Measurements from ENCODE around the gene SERPINA9.

The SERPINA9 gene

GRCh38 chr14:94462763-94463572, 13.0 kb downstream of the SERPINA9 start:
- Histone ChIP-seq H3K27me3 (no peaks in the 10 kb centered on the region; the same call in 1 of the 2 replicates), H3K4me3 (ENCODE audit: low read depth, low read length) (no peak overlapping the region), H3K36me3 (no peaks in the 10 kb centered on the region), H3K4me1 (no peaks in the 10 kb centered on the region), H3K9me3 (no peaks in the 10 kb centered on the region)
- no peak for DNase-seq
- no peak for TF ChIP-seq CTCF (IDR thresholded peaks at IDR 0.05; ENCODE audit: low read depth, low read length)

DNA sequence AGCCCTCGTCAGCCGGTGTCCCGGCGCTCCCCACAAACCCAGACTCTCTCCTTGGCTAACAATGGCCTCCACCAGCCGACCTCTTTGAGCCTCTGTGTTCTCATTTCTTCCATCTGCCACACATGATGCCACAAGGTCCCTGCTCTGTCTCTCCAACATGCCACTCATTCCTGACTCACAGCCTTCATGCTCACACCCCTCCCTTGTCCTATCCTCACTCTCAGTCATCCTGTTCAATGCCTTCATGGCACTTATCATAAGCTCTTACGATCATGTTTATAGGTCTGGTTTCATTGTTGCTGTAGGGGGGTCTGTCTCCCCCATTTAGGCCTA, 13.8 kb downstream of the SERPINA9 start:
- DNase-seq: no peak
- Histone ChIP-seq H3K36me3 (no peaks in the 10 kb centered on the region), H3K4me3 (ENCODE audit: low read depth, low read length) (no peak overlapping the region), H3K27me3 (no peaks in the 10 kb centered on the region; the same call in 1 of the 2 replicates), H3K9me3 (no peaks in the 10 kb centered on the region), H3K4me1 (no peaks in the 10 kb centered on the region)
- no peak for TF ChIP-seq CTCF (IDR thresholded peaks at IDR 0.05; ENCODE audit: low read depth, low read length)

- no peaks in the 10 kb centered on the region for H3K9me3 ChIP-seq
- H3K4me3 ChIP-seq (ENCODE audit: low read depth, low read length): no peak overlapping the region
- H3K4me1 ChIP-seq: no peaks in the 10 kb centered on the region
- H3K27me3 ChIP-seq: no peaks in the 10 kb centered on the region; the same call in 1 of the 2 replicates
- TF ChIP-seq CTCF (IDR thresholded peaks at IDR 0.05; ENCODE audit: low read depth, low read length): no peak
- no peak for DNase-seq
- no peaks in the 10 kb centered on the region for H3K36me3 ChIP-seq
Observed at GRCh38 chr14:94461526-94462218, 14.3 kb downstream of the SERPINA9 start.

- Histone ChIP-seq H3K4me3 (ENCODE audit: low read depth, low read length) (no peak overlapping the region), H3K4me1 (no peaks in the 10 kb centered on the region), H3K36me3 (no peaks in the 10 kb centered on the region), H3K27me3 (peaks cover 2% of the 10 kb centered on the region), H3K9me3 (no peaks in the 10 kb centered on the region)
- no peak for DNase-seq
- TF ChIP-seq CTCF (IDR thresholded peaks at IDR 0.05; ENCODE audit: low read depth, low read length): no peak
Observed at GRCh38 chr14:94460631-94461416, 15.2 kb downstream of the SERPINA9 start.

GRCh38 chr14:94458558-94459205, 17.3 kb downstream of the SERPINA9 start:
- no peak overlapping the region for H3K4me3 ChIP-seq (ENCODE audit: low read depth, low read length)
- no peak for TF ChIP-seq CTCF (IDR thresholded peaks at IDR 0.05; ENCODE audit: low read depth, low read length)
- no peaks in the 10 kb centered on the region for H3K4me1 ChIP-seq
- H3K27me3 ChIP-seq: peaks cover 3% of the 10 kb centered on the region
- H3K9me3 ChIP-seq: no peaks in the 10 kb centered on the region
- no peak for DNase-seq
- no peaks in the 10 kb centered on the region for H3K36me3 ChIP-seq
